HuH-7 (cell line): Measurements from ENCODE around the gene DCDC1.
"Not testable (repeated sequence)": the region's sequence is repeated elsewhere in the genome, so short reads cannot be mapped to it uniquely, and the experiment has no call there.

ENCODE experiments used
- DNase-seq: peaks from one replicate; pipeline ENCODE4 v3.0.0; 2011; ENCODE audit warnings: low spot score

Gene DCDC1

GRCh38 chr11:31326470-31327148 is 42.9 kb downstream of the DCDC1 start:
- DNase-seq = no peak

- DNase-seq = no peak
Measured at GRCh38 chr11:31325160-31325559, 44.4 kb downstream of the DCDC1 start.

GRCh38 chr11:31323145-31323544 is 46.4 kb downstream of the DCDC1 start:
- DNase-seq = no peak

GRCh38 chr11:31321494-31321893 is 48.0 kb downstream of the DCDC1 start:
- DNase-seq = not testable (repeated sequence)

GRCh38 chr11:31303644-31304180 is 65.8 kb downstream of the DCDC1 start:
- no peak for DNase-seq

GRCh38 chr11:31301549-31302510 is 67.7 kb downstream of the DCDC1 start:
- no peak for DNase-seq

- no peak for DNase-seq
Measured at GRCh38 chr11:31295308-31295707, 74.2 kb downstream of the DCDC1 start.

GRCh38 chr11:31273527-31273926 is 96.0 kb downstream of the DCDC1 start:
- not testable (repeated sequence) for DNase-seq

GRCh38 chr11:31267720-31268119 is 101.8 kb downstream of the DCDC1 start:
- no peak for DNase-seq

- no peak for DNase-seq
Measured at GRCh38 chr11:31264834-31265233, 104.7 kb downstream of the DCDC1 start.

- no peak for DNase-seq
Measured at GRCh38 chr11:31262761-31263160, 106.8 kb downstream of the DCDC1 start.

GRCh38 chr11:31259797-31260196 is 109.7 kb downstream of the DCDC1 start:
- DNase-seq = no peak

GRCh38 chr11:31254415-31254814 is 115.1 kb downstream of the DCDC1 start:
- no peak for DNase-seq

- no peak for DNase-seq
Measured at GRCh38 chr11:31248768-31249167, 120.8 kb downstream of the DCDC1 start.

- no peak for DNase-seq
Measured at GRCh38 chr11:31247321-31247720, 122.2 kb downstream of the DCDC1 start.

GRCh38 chr11:31246451-31247165 is 122.9 kb downstream of the DCDC1 start:
- DNase-seq = no peak

- no peak for DNase-seq
Measured at GRCh38 chr11:31243706-31244105, 125.8 kb downstream of the DCDC1 start.

GRCh38 chr11:31240340-31240904 is 129.1 kb downstream of the DCDC1 start:
- DNase-seq = peak; percentile 15

GRCh38 chr11:31237819-31238760 is 131.4 kb downstream of the DCDC1 start:
- no peak for DNase-seq

GRCh38 chr11:31236143-31236542 is 133.4 kb downstream of the DCDC1 start:
- DNase-seq = no peak

GRCh38 chr11:31233425-31233824 is 136.1 kb downstream of the DCDC1 start:
- no peak for DNase-seq
